PFSK-1 (cell line): ENCODE measurements around the gene PHOSPHO2.

Source experiments
- POLR2AphosphoS5 ChIP-seq: IDR thresholded peaks from 2 replicates; pipeline ENCODE4 v1.6.1; 2012; ENCODE audit warnings: low read depth, mild to moderate bottlenecking, control low read depth, low read length, moderate library complexity
- SIN3A ChIP-seq: IDR thresholded peaks from 2 replicates; pipeline ENCODE4 v1.6.1; 2012; ENCODE audit warnings: mild to moderate bottlenecking, low read length, moderate library complexity, borderline replicate concordance; ENCODE audit not compliant: insufficient read depth
- TAF1 ChIP-seq: IDR thresholded peaks from 2 replicates; pipeline ENCODE4 v1.6.1; 2012; ENCODE audit warnings: low read length, control low read depth, borderline replicate concordance; ENCODE audit not compliant: insufficient read depth
- TF ChIP-seq, protein P1 (sequence below), 2 experiments: IDR thresholded peaks; 2 replicates each; pipeline versions ENCODE4 v1.6.1 to v1.8.0; 2011 to 2012; ENCODE audit warnings: low read depth in 2 of 2, low read length in 2 of 2, control low read depth in 1 of 2, inconsistent platforms in 1 of 2, mild to moderate bottlenecking in 1 of 2, moderate library complexity in 1 of 2; ENCODE audit not compliant: insufficient read depth in 1 of 2

DNA sequence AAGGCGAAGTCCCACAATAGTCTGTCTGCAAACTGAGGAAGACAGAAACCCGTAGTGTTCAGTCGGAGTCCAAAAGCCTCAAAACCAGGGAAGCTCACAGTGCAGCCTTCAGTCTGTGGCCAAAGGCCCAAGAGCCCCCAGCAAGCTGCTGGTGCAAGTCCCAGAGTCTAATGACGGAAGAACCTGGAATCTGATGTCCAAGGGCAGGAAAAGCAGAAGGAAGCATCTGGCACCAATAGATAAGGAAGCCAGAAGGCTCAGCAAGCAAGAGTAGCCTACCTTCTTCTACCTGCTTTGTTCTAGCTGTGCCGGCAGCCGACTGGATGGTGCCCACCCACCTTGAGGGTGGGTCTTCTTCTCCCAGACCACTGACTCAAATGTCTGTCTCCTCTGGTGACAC is 21.9 kb upstream of the PHOSPHO2 start:
- TF ChIP-seq, protein P1, sequence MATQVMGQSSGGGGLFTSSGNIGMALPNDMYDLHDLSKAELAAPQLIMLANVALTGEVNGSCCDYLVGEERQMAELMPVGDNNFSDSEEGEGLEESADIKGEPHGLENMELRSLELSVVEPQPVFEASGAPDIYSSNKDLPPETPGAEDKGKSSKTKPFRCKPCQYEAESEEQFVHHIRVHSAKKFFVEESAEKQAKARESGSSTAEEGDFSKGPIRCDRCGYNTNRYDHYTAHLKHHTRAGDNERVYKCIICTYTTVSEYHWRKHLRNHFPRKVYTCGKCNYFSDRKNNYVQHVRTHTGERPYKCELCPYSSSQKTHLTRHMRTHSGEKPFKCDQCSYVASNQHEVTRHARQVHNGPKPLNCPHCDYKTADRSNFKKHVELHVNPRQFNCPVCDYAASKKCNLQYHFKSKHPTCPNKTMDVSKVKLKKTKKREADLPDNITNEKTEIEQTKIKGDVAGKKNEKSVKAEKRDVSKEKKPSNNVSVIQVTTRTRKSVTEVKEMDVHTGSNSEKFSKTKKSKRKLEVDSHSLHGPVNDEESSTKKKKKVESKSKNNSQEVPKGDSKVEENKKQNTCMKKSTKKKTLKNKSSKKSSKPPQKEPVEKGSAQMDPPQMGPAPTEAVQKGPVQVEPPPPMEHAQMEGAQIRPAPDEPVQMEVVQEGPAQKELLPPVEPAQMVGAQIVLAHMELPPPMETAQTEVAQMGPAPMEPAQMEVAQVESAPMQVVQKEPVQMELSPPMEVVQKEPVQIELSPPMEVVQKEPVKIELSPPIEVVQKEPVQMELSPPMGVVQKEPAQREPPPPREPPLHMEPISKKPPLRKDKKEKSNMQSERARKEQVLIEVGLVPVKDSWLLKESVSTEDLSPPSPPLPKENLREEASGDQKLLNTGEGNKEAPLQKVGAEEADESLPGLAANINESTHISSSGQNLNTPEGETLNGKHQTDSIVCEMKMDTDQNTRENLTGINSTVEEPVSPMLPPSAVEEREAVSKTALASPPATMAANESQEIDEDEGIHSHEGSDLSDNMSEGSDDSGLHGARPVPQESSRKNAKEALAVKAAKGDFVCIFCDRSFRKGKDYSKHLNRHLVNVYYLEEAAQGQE (IDR thresholded peaks at IDR 0.05; ENCODE audit: insufficient read depth in 1 of 2, low read depth in 2 of 2, low read length in 2 of 2) = no peak
- TF ChIP-seq POLR2AphosphoS5 (no peak), TAF1 (no peak), SIN3A (no peak)
